H1 (cell line): ENCODE measurements around the gene RNF41. TPM values are rescaled to one million over a fixed set of nuclear protein-coding genes. Genes with fewer than 3 reads are reported as not detected.

ENCODE experiments used
- CTCF ChIA-PET: fragments of 300-600 bp; sonication (Branson Sonifier 250); formaldehyde crosslinking; loops from one replicate; lab custom pipeline; 2021; ENCODE audit not compliant: partially characterized antibody; lab: Charles Lee
- POLR2A ChIA-PET: fragments of 300-600 bp; sonication (Branson Sonifier 250); formaldehyde crosslinking; loops from one replicate; lab custom pipeline; 2021; ENCODE audit warnings: inconsistent platforms; ENCODE audit not compliant: partially characterized antibody; lab: Charles Lee
- DNase-seq, 2 experiments: peaks; one replicate each; pipeline versions ENCODE4 v3.0.0 to v3.0.0-alpha.2; 2010 to 2022; ENCODE audit warnings: low spot score in 2 of 2, low read depth in 1 of 2, mixed read lengths in 1 of 2
- FAIRE-seq: peaks from 2 replicates; lab custom pipeline; 2011; peaks lifted over from hg19 to GRCh38; lab: Jason Lieb, UNC
- H2AFZ ChIP-seq: 2 replicates; pipeline ENCODE4 v1.8.1; 2012; ENCODE audit warnings: low read length, inconsistent platforms
- H2AK5ac ChIP-seq: 2 replicates; pipeline ENCODE4 v1.6.1; 2013; ENCODE audit warnings: low read depth, low read length
- H2BK120ac ChIP-seq: replicated peaks from 2 replicates; pipeline ENCODE3; 2013; ENCODE audit warnings: low read depth, low read length, inconsistent platforms
- H2BK12ac ChIP-seq: 2 replicates; pipeline ENCODE4 v1.6.1; 2013; ENCODE audit warnings: low read depth, low read length
- H2BK15ac ChIP-seq: 2 replicates; pipeline ENCODE4 v1.6.1; 2013; ENCODE audit warnings: low read length
- H2BK20ac ChIP-seq: 2 replicates; pipeline ENCODE4 v1.6.1; 2013; ENCODE audit warnings: low read length
- H2BK5ac ChIP-seq: 2 replicates; pipeline ENCODE4 v1.6.1; 2013; ENCODE audit warnings: low read depth, low read length
- H3K14ac ChIP-seq: 2 replicates; pipeline ENCODE4 v1.6.1; 2013; ENCODE audit warnings: inconsistent platforms; ENCODE audit not compliant: insufficient read length
- H3K18ac ChIP-seq: 2 replicates; pipeline ENCODE4 v1.6.1; 2013; ENCODE audit warnings: low read length; ENCODE audit errors: extremely low read depth
- H3K23ac ChIP-seq: 2 replicates; pipeline ENCODE4 v1.6.1; 2013; ENCODE audit warnings: inconsistent platforms; ENCODE audit not compliant: insufficient read length
- H3K23me2 ChIP-seq: 2 replicates; pipeline ENCODE4 v1.6.1; 2013; ENCODE audit warnings: low read depth, low read length
- H3K27ac ChIP-seq: 2 replicates; pipeline ENCODE4 v1.6.1; 2011; ENCODE audit warnings: low read depth, low read length, inconsistent platforms
- H3K27me3 ChIP-seq, 4 experiments: replicated peaks in 1 of 4; 1 replicate in 1 of 4; 2 replicates in 3 of 4; pipeline versions ENCODE4 v1.6.1 to v1.8.1; 2011 to 2013; ENCODE audit warnings: low read length in 3 of 4, mild to moderate bottlenecking in 3 of 4, inconsistent platforms in 2 of 4, mixed read lengths in 2 of 4, moderate library complexity in 1 of 4; ENCODE audit not compliant: control insufficient read depth in 3 of 4, insufficient read depth in 3 of 4; ENCODE audit errors: extremely low read depth in 1 of 4
- H3K36me3 ChIP-seq, 4 experiments: 2 replicates each; pipeline versions ENCODE4 v1.6.1 to v1.8.1; 2011 to 2013; ENCODE audit warnings: mild to moderate bottlenecking in 4 of 4, low read length in 3 of 4, moderate library complexity in 2 of 4, control low read depth in 1 of 4, inconsistent platforms in 1 of 4; ENCODE audit not compliant: insufficient read depth in 4 of 4, control insufficient read depth in 2 of 4
- H3K4ac ChIP-seq: replicated peaks from 2 replicates; pipeline ENCODE3; 2013; ENCODE audit warnings: low read length, low read depth, mixed read lengths, inconsistent platforms; ENCODE audit not compliant: insufficient read length
- H3K4me1 ChIP-seq, 4 experiments: replicated peaks in 1 of 4; 1 replicate in 1 of 4; 2 replicates in 3 of 4; pipeline versions ENCODE4 v1.6.1 to v1.8.1; 2011 to 2013; ENCODE audit warnings: low read length in 3 of 4, inconsistent platforms in 2 of 4, mixed read lengths in 1 of 4; ENCODE audit not compliant: insufficient read depth in 4 of 4, control insufficient read depth in 3 of 4
- H3K4me2 ChIP-seq, 2 experiments: 2 replicates each; pipeline versions ENCODE4 v1.6.1 to v1.8.1; 2011 to 2013; ENCODE audit warnings: low read depth in 2 of 2, low read length in 2 of 2, control low read depth in 1 of 2, inconsistent platforms in 1 of 2, mild to moderate bottlenecking in 1 of 2; ENCODE audit not compliant: insufficient read depth in 1 of 2
- H3K4me3 ChIP-seq, 4 experiments: fragments of 200-600, 300-600 bp in 1 of 4; sonication (generic), shearing (Covaris generic), sonication (Bioruptor Twin) in 1 of 4; 2 replicates each; pipeline versions ENCODE4 v1.5.1 to v1.8.1; 2011 to 2016; ENCODE audit warnings: low read length in 4 of 4, low read depth in 3 of 4, control low read depth in 2 of 4, inconsistent platforms in 2 of 4, mild to moderate bottlenecking in 2 of 4, mixed read lengths in 1 of 4, moderate library complexity in 1 of 4; ENCODE audit not compliant: insufficient read depth in 2 of 4; ENCODE audit errors: extremely low read depth in 1 of 4
- H3K56ac ChIP-seq: replicated peaks from 2 replicates; pipeline ENCODE3; 2013; ENCODE audit warnings: low read depth, mild to moderate bottlenecking, mixed read lengths, low read length, inconsistent platforms; ENCODE audit not compliant: insufficient read length
- H3K79me1 ChIP-seq: 2 replicates; pipeline ENCODE4 v1.6.1; 2013; ENCODE audit warnings: low read depth, low read length, control low read depth
- H3K79me2 ChIP-seq, 2 experiments: 2 replicates each; pipeline versions ENCODE4 v1.6.1 to v1.8.1; 2012 to 2013; ENCODE audit warnings: low read length in 2 of 2, mild to moderate bottlenecking in 2 of 2, inconsistent platforms in 1 of 2; ENCODE audit not compliant: insufficient read depth in 2 of 2, control insufficient read depth in 1 of 2
- H3K9ac ChIP-seq, 4 experiments: replicated peaks in 1 of 4; 1 replicate in 1 of 4; 2 replicates in 3 of 4; pipeline versions ENCODE4 v1.6.1 to v1.8.1; 2011 to 2013; ENCODE audit warnings: low read depth in 3 of 4, low read length in 3 of 4, control low read depth in 2 of 4, mild to moderate bottlenecking in 2 of 4, moderate library complexity in 2 of 4, inconsistent platforms in 1 of 4; ENCODE audit errors: extremely low read depth in 1 of 4
- H3K9me3 ChIP-seq, 2 experiments: 2 replicates each; pipeline versions ENCODE4 v1.6.1 to v1.8.1; 2012 to 2013; ENCODE audit warnings: mild to moderate bottlenecking in 2 of 2, moderate library complexity in 2 of 2, control low read depth in 1 of 2, inconsistent platforms in 1 of 2, low read depth in 1 of 2, low read length in 1 of 2, mixed read lengths in 1 of 2; ENCODE audit not compliant: insufficient read depth in 2 of 2
- H4K20me1 ChIP-seq, 2 experiments: replicated peaks in 1 of 2; 2 replicates each; pipeline versions ENCODE3 to v1.8.1; 2011 to 2013; ENCODE audit warnings: inconsistent platforms in 2 of 2, low read length in 2 of 2, mild to moderate bottlenecking in 1 of 2; ENCODE audit not compliant: insufficient read depth in 2 of 2, control insufficient read depth in 1 of 2
- H4K5ac ChIP-seq: 2 replicates; pipeline ENCODE4 v1.6.1; 2013; ENCODE audit warnings: low read length, low read depth, mixed read lengths, inconsistent platforms; ENCODE audit not compliant: insufficient read length
- H4K8ac ChIP-seq: 2 replicates; pipeline ENCODE4 v1.8.0; 2013; ENCODE audit warnings: mild to moderate bottlenecking, moderate library complexity, low read length, inconsistent platforms; ENCODE audit not compliant: insufficient read depth; ENCODE audit errors: extremely low read depth
- H4K91ac ChIP-seq: replicated peaks from 2 replicates; pipeline ENCODE3; 2013; ENCODE audit warnings: low read length, mixed read lengths, inconsistent platforms; ENCODE audit not compliant: insufficient read length
- BACH1 ChIP-seq: IDR thresholded peaks from 2 replicates; pipeline ENCODE4 v1.6.1; 2012; ENCODE audit warnings: low read length, improper control_type of control experiment
- BCL11A ChIP-seq, 2 experiments: IDR thresholded peaks; one replicate each; pipeline ENCODE4 v1.6.1; 2011; ENCODE audit warnings: low read depth in 2 of 2, low read length in 2 of 2, mild to moderate bottlenecking in 2 of 2
- BRCA1 ChIP-seq: IDR thresholded peaks from 2 replicates; pipeline ENCODE4 v1.6.1; 2012; ENCODE audit warnings: low read depth, low read length, improper control_type of control experiment
- EP300 ChIP-seq, 2 experiments: IDR thresholded peaks; 1 replicate in 1 of 2; 2 replicates in 1 of 2; pipeline ENCODE4 v1.6.1; 2011 to 2012; ENCODE audit warnings: low read depth in 2 of 2, low read length in 2 of 2, mild to moderate bottlenecking in 2 of 2, borderline replicate concordance in 1 of 2, inconsistent platforms in 1 of 2, moderate library complexity in 1 of 2
- GTF2F1 ChIP-seq: IDR thresholded peaks from 2 replicates; pipeline ENCODE4 v1.6.1; 2012; ENCODE audit warnings: low read depth, low read length, improper control_type of control experiment, borderline replicate concordance
- HDAC2 ChIP-seq, 2 experiments: fragments of 300-600 bp in 1 of 2; sonication (generic) in 1 of 2; IDR thresholded peaks; 2 replicates each; pipeline ENCODE4 v1.6.1; 2011 to 2012; ENCODE audit warnings: low read depth in 2 of 2, low read length in 2 of 2, mild to moderate bottlenecking in 2 of 2, moderate library complexity in 2 of 2, borderline replicate concordance in 1 of 2, inconsistent platforms in 1 of 2
- KDM4A ChIP-seq: IDR thresholded peaks from one replicate; pipeline ENCODE4 v1.7.1; 2012; ENCODE audit warnings: low read depth, mild to moderate bottlenecking, moderate library complexity, low read length, inconsistent platforms; ENCODE audit not compliant: severe bottlenecking
- MAFK ChIP-seq: IDR thresholded peaks from 2 replicates; pipeline ENCODE4 v1.6.1; 2012; ENCODE audit warnings: low read depth, mild to moderate bottlenecking, improper control_type of control experiment, low read length
- SIN3A ChIP-seq, 2 experiments: IDR thresholded peaks in 1 of 2; conservative IDR thresholded peaks in 1 of 2; 2 replicates each; pipeline ENCODE4 v1.6.1; 2011 to 2012; ENCODE audit warnings: low read length in 2 of 2, improper control_type of control experiment in 1 of 2, low read depth in 1 of 2, mild to moderate bottlenecking in 1 of 2
- SP2 ChIP-seq: IDR thresholded peaks from 2 replicates; pipeline ENCODE4 v1.6.1; 2012; ENCODE audit warnings: mild to moderate bottlenecking, low read length, inconsistent platforms
- SUZ12 ChIP-seq: fragments of 200-600 bp; sonication (generic); IDR thresholded peaks from 2 replicates; pipeline ENCODE4 v1.6.1; 2012; ENCODE audit warnings: mild to moderate bottlenecking, inconsistent platforms, low read length, moderate library complexity, mixed read lengths
- TAF1 ChIP-seq: IDR thresholded peaks from 2 replicates; pipeline ENCODE4 v1.6.1; 2011; ENCODE audit warnings: mild to moderate bottlenecking, low read depth, low read length
- YY1 ChIP-seq: IDR thresholded peaks from 2 replicates; pipeline ENCODE4 v1.6.1; 2011; ENCODE audit warnings: low read depth, mild to moderate bottlenecking, low read length
- ZNF274 ChIP-seq: IDR thresholded peaks from 2 replicates; pipeline ENCODE4 v1.7.0; 2012; ENCODE audit warnings: low read length, borderline replicate concordance; ENCODE audit errors: extremely low read depth
- WGBS, 2 experiments: shearing (Covaris generic) in 1 of 2; methylation state at CpG; one replicate each; pipeline versions ENCODE4 v1.1.6 to v1.1.7; 2013 to 2015; ENCODE audit warnings: low lambda C conversion rate in 2 of 2, mixed read lengths in 2 of 2, inconsistent platforms in 1 of 2, low coverage in 1 of 2, missing lambda C conversion rate in 1 of 2; ENCODE audit not compliant: insufficient replicate concordance in 2 of 2, insufficient coverage in 1 of 2, insufficient read length in 1 of 2; ENCODE audit errors: extremely low coverage in 1 of 2, missing lambda C conversion rate in 1 of 2; 5-methylcytosine and 5-hydroxymethylcytosine counted together
- polyA plus RNA-seq, 7 experiments: library from polyadenylated mRNA; depleted of rRNA in 3 of 7; stranded (reverse) in 5 of 7; unstranded in 2 of 7; fragments of >200 nt in 5 of 7; fragments of 200-250 nt in 2 of 7; gene quantifications; 1 replicate in 5 of 7; 2 replicates in 1 of 7; 4 replicates in 1 of 7; pipeline versions ENCODE4 v1.2.1 to v1.2.3, GENCODE V29; 2011 to 2013; ENCODE audit warnings: missing spikeins in 2 of 7, mixed read lengths in 2 of 7
- total RNA-seq: library from RNA; stranded (reverse); fragmentation: NEBNext Ultra II Directional; extraction: Animal tissue kit (Norgen Biotek cat#: 25700); gene quantifications from 2 replicates; pipeline ENCODE4 v1.2.1, GENCODE V29; 2021

The RNF41 gene
- total and polyA plus RNA-seq, 2 of the 8 experiments (the other 6 are each of a cell fraction or from before 2014, with no cell fraction given), result 55.5 to 98.6 TPM

DNA sequence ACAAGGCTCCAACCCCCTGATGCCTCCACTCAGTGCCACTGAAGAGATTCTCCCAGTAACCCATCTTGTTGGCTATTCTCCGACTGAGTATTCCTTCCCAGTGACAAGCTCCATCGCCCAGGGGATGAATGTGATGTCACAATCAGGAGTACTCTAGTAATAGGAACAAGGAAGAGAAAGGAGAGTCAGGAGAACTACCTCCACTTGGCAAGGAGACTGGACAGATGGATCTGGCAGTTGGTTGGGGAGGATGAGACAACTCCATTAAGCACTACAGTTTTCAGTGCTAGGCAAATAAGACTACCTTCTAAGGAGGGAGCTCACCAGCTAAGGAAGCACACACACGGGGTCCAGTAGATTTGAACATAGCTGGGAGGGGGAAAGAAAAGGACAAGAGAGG lies 5.3 kb downstream of the RNF41 start:
- 94% methylated on average over 3 of the region's 3 CpGs; no CpG with 5 or more reads in 1 of the 2 experiments for WGBS, 2 experiments
- no peak overlapping the region for H3K4me3 ChIP-seq
- H3K27me3 ChIP-seq, result no peaks in the 10 kb centered on the region
- no peak overlapping the region for H3K4ac ChIP-seq
- ChIA-PET CTCF (interaction anchor here (0.6 to 2.1 kb wide), 8 partner anchors 9 to 98 kb away, joined by 3 to 20 read pairs (median 3); partner anchors contain the start of genes ANKRD52 and SMARCC2), POLR2A (interaction anchor here (0.6 to 9.8 kb wide), 4 partner anchors 14 to 56 kb away, joined by 3 to 203 read pairs (median 4); no protein-coding TSS in a partner anchor)
- no peak overlapping the region for H3K14ac ChIP-seq
- peaks cover 9% of the 10 kb centered on the region for H3K23me2 ChIP-seq
- no peak overlapping the region for H3K9ac ChIP-seq
- H3K18ac ChIP-seq, result no peak overlapping the region
- H3K23ac ChIP-seq, result no peak overlapping the region
- no peak overlapping the region for H4K8ac ChIP-seq
- H4K20me1 ChIP-seq, result peaks cover 0 to 11% of the 10 kb centered on the region in 2 experiments
- no peak overlapping the region for H2BK12ac ChIP-seq
- no peak overlapping the region for H3K27ac ChIP-seq
- peaks cover 0 to 3% (median 1%) of the 10 kb centered on the region in 4 experiments; a peak in 1 of 7 replicates for H3K4me1 ChIP-seq
- H3K36me3 ChIP-seq, result peaks cover 13 to 45% (median 35%) of the 10 kb centered on the region in 4 experiments; a peak in 7 of 8 replicates
- no peaks in the 10 kb centered on the region for H3K9me3 ChIP-seq
- no peak overlapping the region for H2AK5ac ChIP-seq
- H2BK5ac ChIP-seq, result no peak overlapping the region
- H2BK20ac ChIP-seq, result no peak overlapping the region
- no peak for DNase-seq
- peaks cover 0 to 30% of the 10 kb centered on the region in 2 experiments; a peak in 2 of 4 replicates for H3K79me2 ChIP-seq
- H4K91ac ChIP-seq, result no peak overlapping the region
- H3K79me1 ChIP-seq, result peaks cover 8% of the 10 kb centered on the region
- no peak overlapping the region for H2BK120ac ChIP-seq
- no peak for FAIRE-seq
- H4K5ac ChIP-seq, result no peak overlapping the region
- H2BK15ac ChIP-seq, result no peak overlapping the region
- H2AFZ ChIP-seq, result no peak overlapping the region
- H3K56ac ChIP-seq, result no peak overlapping the region
- H3K4me2 ChIP-seq, result no peak overlapping the region
- TF ChIP-seq SP2 (no peak), SUZ12 (no peak), GTF2F1 (no peak), YY1 (no peak), BCL11A (IDR thresholded peaks at IDR 0.05; ENCODE audit: low read depth in 2 of 2, low read length in 2 of 2) (no peak), BRCA1 (no peak), BACH1 (no peak), HDAC2 (IDR thresholded peaks at IDR 0.05; ENCODE audit: borderline replicate concordance in 1 of 2, low read depth in 2 of 2, low read length in 2 of 2) (no peak), ZNF274 (no peak), TAF1 (no peak), MAFK (no peak), KDM4A (no peak), EP300 (IDR thresholded peaks at IDR 0.05; ENCODE audit: borderline replicate concordance in 1 of 2, low read depth in 2 of 2, low read length in 2 of 2) (no peak), SIN3A (conservative IDR thresholded peaks at IDR 0.05 in 1 of 2, IDR thresholded peaks at IDR 0.05 in 1 of 2; ENCODE audit: low read depth in 1 of 2, low read length in 2 of 2) (no peak)
